Chondrocyte (in vitro differentiated cells): ENCODE results near the gene ALPK3. TPM values are rescaled to one million over a fixed set of nuclear protein-coding genes. Genes with fewer than 3 reads are reported as not detected.

Experiments used
- DNase-seq: peaks from one replicate; pipeline ENCODE4 v3.0.0; 2021; ENCODE audit warnings: mixed read lengths, low spot score
- H3K27ac Mint-ChIP-seq: one replicate; pipeline ENCODE4 v1.8.0; 2021; ENCODE audit warnings: mild to moderate bottlenecking, moderate library complexity, mixed read lengths; ENCODE audit not compliant: unreplicated experiment
- H3K27me3 Mint-ChIP-seq: 2 replicates; pipeline ENCODE4 v1.8.0; 2021; ENCODE audit warnings: low read depth, mixed read lengths
- H3K36me3 Mint-ChIP-seq: 2 replicates; pipeline ENCODE4 v1.8.0; 2021; ENCODE audit warnings: low read depth, mixed read lengths
- H3K4me1 Mint-ChIP-seq: 2 replicates; pipeline ENCODE4 v1.8.0; 2021; ENCODE audit warnings: low read depth, mild to moderate bottlenecking, mixed read lengths
- H3K4me3 Mint-ChIP-seq: one replicate; pipeline ENCODE4 v1.8.0; 2021; ENCODE audit warnings: mild to moderate bottlenecking, moderate library complexity, mixed read lengths; ENCODE audit not compliant: unreplicated experiment
- H3K9me3 Mint-ChIP-seq: 2 replicates; pipeline ENCODE4 v1.8.0; 2021; ENCODE audit warnings: low read depth, mixed read lengths
- CTCF ChIP-seq: fragments of 200-600 bp; sonication (generic); IDR thresholded peaks from 2 replicates; pipeline ENCODE4 v1.5.0; 2021; ENCODE audit warnings: antibody characterized with exemption, mild to moderate bottlenecking, moderate library complexity
- total RNA-seq: library from RNA; stranded (reverse); gene quantifications from 3 replicates; pipeline ENCODE4 v1.2.1, GENCODE V29; 2021

ALPK3 gene
- total RNA-seq, 1 donor from 2014 or later: 6.4 TPM

GRCh38 chr15:84828086-84828908 lies 11.1 kb downstream of the ALPK3 start:
- H3K27ac Mint-ChIP-seq: no peak overlapping the region
- no peaks in the 10 kb centered on the region for H3K27me3 Mint-ChIP-seq
- H3K9me3 Mint-ChIP-seq: no peaks in the 10 kb centered on the region
- H3K4me3 Mint-ChIP-seq: no peak overlapping the region
- peaks cover 8% of the 10 kb centered on the region for H3K4me1 Mint-ChIP-seq
- no peak for DNase-seq
- H3K36me3 Mint-ChIP-seq: peaks cover 9% of the 10 kb centered on the region
- TF ChIP-seq CTCF: no peak

- no peaks in the 10 kb centered on the region for H3K27me3 Mint-ChIP-seq
- TF ChIP-seq CTCF: no peak
- peaks cover 9% of the 10 kb centered on the region for H3K36me3 Mint-ChIP-seq
Observed at GRCh38 chr15:84829428-84829827, 12.3 kb downstream of the ALPK3 start.

GRCh38 chr15:84830036-84830435 lies 12.9 kb downstream of the ALPK3 start:
- no peak for TF ChIP-seq CTCF
- Mint-ChIP-seq H3K4me3 (no peak overlapping the region), H3K36me3 (peaks cover 9% of the 10 kb centered on the region), H3K27me3 (no peaks in the 10 kb centered on the region), H3K9me3 (no peaks in the 10 kb centered on the region), H3K27ac (no peak overlapping the region), H3K4me1 (peaks cover 8% of the 10 kb centered on the region)
- DNase-seq: no peak

More at GRCh38 chr15:84829428-84829827, 12.3 kb downstream of the ALPK3 start:
- no peak for DNase-seq
- no peak overlapping the region for H3K4me3 Mint-ChIP-seq
- no peaks in the 10 kb centered on the region for H3K9me3 Mint-ChIP-seq
- no peak overlapping the region for H3K27ac Mint-ChIP-seq
- peaks cover 8% of the 10 kb centered on the region for H3K4me1 Mint-ChIP-seq

GRCh38 chr15:84831028-84831427 lies 13.9 kb downstream of the ALPK3 start:
- no peaks in the 10 kb centered on the region for H3K9me3 Mint-ChIP-seq
- no peak overlapping the region for H3K4me3 Mint-ChIP-seq
- no peak for DNase-seq
- H3K36me3 Mint-ChIP-seq: peaks cover 9% of the 10 kb centered on the region
- H3K4me1 Mint-ChIP-seq: peaks cover 8% of the 10 kb centered on the region
- TF ChIP-seq CTCF: no peak
- H3K27me3 Mint-ChIP-seq: no peaks in the 10 kb centered on the region
- no peak overlapping the region for H3K27ac Mint-ChIP-seq

GRCh38 chr15:84831613-84832012 lies 14.5 kb downstream of the ALPK3 start:
- Mint-ChIP-seq H3K36me3 (peaks cover 9% of the 10 kb centered on the region), H3K9me3 (no peaks in the 10 kb centered on the region), H3K4me1 (peaks cover 8% of the 10 kb centered on the region), H3K27me3 (no peaks in the 10 kb centered on the region), H3K27ac (no peak overlapping the region), H3K4me3 (no peak overlapping the region)
- no peak for DNase-seq
- no peak for TF ChIP-seq CTCF
